ENCODE measurements around the gene ERP29.

- TF ChIP-seq POLR2AphosphoS5 (IDR thresholded peaks at IDR 0.05; ENCODE audit: low read depth, low read length) (no peak), REST (IDR thresholded peaks at IDR 0.05; ENCODE audit: insufficient read depth in 1 of 2, low read depth in 2 of 2, low read length in 2 of 2) (no peak), TAF1 (IDR thresholded peaks at IDR 0.05; ENCODE audit: borderline replicate concordance, insufficient read depth, low read length) (no peak)
Measured at GRCh38 chr12:112000820-112001219, 12.4 kb upstream of the ERP29 start.

All from PFSK-1 (cell line).